Measurements from ENCODE around the gene TCERG1. TPM values are rescaled to one million over a fixed set of nuclear protein-coding genes. Genes with fewer than 3 reads are reported as not detected.

The TCERG1 gene
- total RNA-seq, 1 experiment from 2014 or later: 75.9 TPM

DNA sequence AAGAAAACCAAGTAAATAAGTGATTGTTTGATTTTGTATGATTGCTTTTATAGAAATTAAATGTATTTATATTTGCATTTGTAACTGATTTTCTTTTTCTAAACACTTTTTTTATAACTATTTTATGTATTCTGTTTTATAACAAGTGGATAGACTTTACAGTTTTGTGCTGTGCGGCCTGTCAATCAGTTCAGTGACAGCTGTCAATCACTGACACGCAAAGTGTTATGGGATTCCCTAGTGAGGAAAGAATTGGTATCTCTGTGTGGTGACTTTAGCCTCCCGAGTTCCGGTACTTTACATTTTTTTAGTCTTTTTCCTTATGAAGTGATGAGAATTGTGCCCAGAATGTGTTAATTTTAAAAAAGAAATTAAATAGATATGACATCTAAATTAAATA lies 52.5 kb downstream of the TCERG1 start:
- Histone ChIP-seq H3K4me1 (ENCODE audit: control insufficient read depth, insufficient read depth, low read length) (no peaks in the 10 kb centered on the region), H3K9me3 (ENCODE audit: control insufficient read depth, insufficient read depth, low read depth, low read length) (no peaks in the 10 kb centered on the region), H3K36me3 (ENCODE audit: control insufficient read depth, insufficient read depth, low read length) (peaks cover 25% of the 10 kb centered on the region), H3K27me3 (ENCODE audit: control insufficient read depth, insufficient read depth, low read length) (no peaks in the 10 kb centered on the region), H3K27ac (ENCODE audit: low read length) (no peak overlapping the region), H3K4me3 (ENCODE audit: low read depth in 2 of 2, low read length in 2 of 2) (no peak overlapping the region)
- intact Hi-C loops (cut with micrococcal nuclease; ENCODE audit: unreplicated experiment) (no loop called here), in situ Hi-C loops (cut with HindIII; ENCODE audit: low pct_unique_long_range_greater_than_20kb, low sequenced_read_pairs) (no loop called here)
- BruUV-seq (replicated peaks): no TSS peak
- no peak for TF ChIP-seq SIN3A (IDR thresholded peaks at IDR 0.05; ENCODE audit: borderline replicate concordance, insufficient read depth, low read depth, low read length)
- no peak for TF ChIP-seq TCF7L2 (IDR thresholded peaks at IDR 0.05; ENCODE audit: low read depth, low read length)
- TF ChIP-seq, protein P1, sequence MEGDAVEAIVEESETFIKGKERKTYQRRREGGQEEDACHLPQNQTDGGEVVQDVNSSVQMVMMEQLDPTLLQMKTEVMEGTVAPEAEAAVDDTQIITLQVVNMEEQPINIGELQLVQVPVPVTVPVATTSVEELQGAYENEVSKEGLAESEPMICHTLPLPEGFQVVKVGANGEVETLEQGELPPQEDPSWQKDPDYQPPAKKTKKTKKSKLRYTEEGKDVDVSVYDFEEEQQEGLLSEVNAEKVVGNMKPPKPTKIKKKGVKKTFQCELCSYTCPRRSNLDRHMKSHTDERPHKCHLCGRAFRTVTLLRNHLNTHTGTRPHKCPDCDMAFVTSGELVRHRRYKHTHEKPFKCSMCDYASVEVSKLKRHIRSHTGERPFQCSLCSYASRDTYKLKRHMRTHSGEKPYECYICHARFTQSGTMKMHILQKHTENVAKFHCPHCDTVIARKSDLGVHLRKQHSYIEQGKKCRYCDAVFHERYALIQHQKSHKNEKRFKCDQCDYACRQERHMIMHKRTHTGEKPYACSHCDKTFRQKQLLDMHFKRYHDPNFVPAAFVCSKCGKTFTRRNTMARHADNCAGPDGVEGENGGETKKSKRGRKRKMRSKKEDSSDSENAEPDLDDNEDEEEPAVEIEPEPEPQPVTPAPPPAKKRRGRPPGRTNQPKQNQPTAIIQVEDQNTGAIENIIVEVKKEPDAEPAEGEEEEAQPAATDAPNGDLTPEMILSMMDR (IDR thresholded peaks at IDR 0.05): no peak
- TF ChIP-seq REST (IDR thresholded peaks at IDR 0.05; ENCODE audit: insufficient read depth in 1 of 2, low read depth in 2 of 2, low read length in 1 of 2): no peak
- no peak for TF ChIP-seq POLR2AphosphoS5 (IDR thresholded peaks at IDR 0.05; ENCODE audit: low read depth, low read length)
- ATAC-seq (no peak), DNase-seq (ENCODE audit: low read depth, low spot score) (no peak)
- POLR2A ChIA-PET: no interaction called here
- CTCF ChIA-PET: no interaction called here

- Histone ChIP-seq H3K36me3 (ENCODE audit: control insufficient read depth, insufficient read depth, low read length) (peaks cover 69% of the 10 kb centered on the region), H3K27me3 (ENCODE audit: control insufficient read depth, insufficient read depth, low read length) (no peaks in the 10 kb centered on the region), H3K27ac (ENCODE audit: low read length) (no peak overlapping the region), H3K4me1 (ENCODE audit: control insufficient read depth, insufficient read depth, low read length) (no peaks in the 10 kb centered on the region), H3K4me3 (ENCODE audit: low read depth in 2 of 2, low read length in 2 of 2) (no peak overlapping the region), H3K9me3 (ENCODE audit: control insufficient read depth, insufficient read depth, low read depth, low read length) (no peaks in the 10 kb centered on the region)
- BruUV-seq (replicated peaks): no TSS peak
- in situ Hi-C loops (cut with HindIII; ENCODE audit: low pct_unique_long_range_greater_than_20kb, low sequenced_read_pairs): no loop called here
- DNase-seq (ENCODE audit: low read depth, low spot score) (no peak), ATAC-seq (no peak)
- TF ChIP-seq SIN3A (IDR thresholded peaks at IDR 0.05; ENCODE audit: borderline replicate concordance, insufficient read depth, low read depth, low read length) (no peak), TCF7L2 (IDR thresholded peaks at IDR 0.05; ENCODE audit: low read depth, low read length) (no peak), POLR2AphosphoS5 (IDR thresholded peaks at IDR 0.05; ENCODE audit: low read depth, low read length) (no peak)
- POLR2A ChIA-PET: no interaction called here
- CTCF ChIA-PET: no interaction called here
- intact Hi-C loops (cut with micrococcal nuclease; ENCODE audit: unreplicated experiment): no loop called here
Measured at GRCh38 chr5:146507428-146507827, 60.3 kb downstream of the TCERG1 start.

- Histone ChIP-seq H3K27ac (ENCODE audit: low read length) (no peak overlapping the region), H3K4me1 (ENCODE audit: control insufficient read depth, insufficient read depth, low read length) (no peaks in the 10 kb centered on the region), H3K4me3 (ENCODE audit: low read depth in 2 of 2, low read length in 2 of 2) (no peak overlapping the region), H3K9me3 (ENCODE audit: control insufficient read depth, insufficient read depth, low read depth, low read length) (no peaks in the 10 kb centered on the region), H3K36me3 (ENCODE audit: control insufficient read depth, insufficient read depth, low read length) (peaks cover 61% of the 10 kb centered on the region), H3K27me3 (ENCODE audit: control insufficient read depth, insufficient read depth, low read length) (no peaks in the 10 kb centered on the region)
- no peak for TF ChIP-seq TCF7L2 (IDR thresholded peaks at IDR 0.05; ENCODE audit: low read depth, low read length)
- no peak for TF ChIP-seq SIN3A (IDR thresholded peaks at IDR 0.05; ENCODE audit: borderline replicate concordance, insufficient read depth, low read depth, low read length)
- no peak for TF ChIP-seq REST (IDR thresholded peaks at IDR 0.05; ENCODE audit: insufficient read depth in 1 of 2, low read depth in 2 of 2, low read length in 1 of 2)
- no peak for TF ChIP-seq POLR2AphosphoS5 (IDR thresholded peaks at IDR 0.05; ENCODE audit: low read depth, low read length)
- TF ChIP-seq, protein P1 (IDR thresholded peaks at IDR 0.05): no peak
- DNase-seq (ENCODE audit: low read depth, low spot score) (no peak), ATAC-seq (no peak)
- in situ Hi-C loops (cut with HindIII; ENCODE audit: low pct_unique_long_range_greater_than_20kb, low sequenced_read_pairs): no loop called here
- CTCF ChIA-PET: interaction anchor here (0.6 kb wide), 1 partner anchor 9 kb away, joined by 12 read pairs; no protein-coding TSS in a partner anchor
- TSS peak; percentile 82 for BruUV-seq (replicated peaks)
- POLR2A ChIA-PET: no interaction called here
- intact Hi-C loops (cut with micrococcal nuclease; ENCODE audit: unreplicated experiment): no loop called here
Measured at GRCh38 chr5:146510559-146511125, 63.5 kb downstream of the TCERG1 start.
